ENCODE measurements around the gene KRTAP13-4. TPM values are rescaled to one million over a fixed set of nuclear protein-coding genes. Genes with fewer than 3 reads are reported as not detected.

Gene KRTAP13-4
- total RNA-seq, 1 donor: not detected

DNA sequence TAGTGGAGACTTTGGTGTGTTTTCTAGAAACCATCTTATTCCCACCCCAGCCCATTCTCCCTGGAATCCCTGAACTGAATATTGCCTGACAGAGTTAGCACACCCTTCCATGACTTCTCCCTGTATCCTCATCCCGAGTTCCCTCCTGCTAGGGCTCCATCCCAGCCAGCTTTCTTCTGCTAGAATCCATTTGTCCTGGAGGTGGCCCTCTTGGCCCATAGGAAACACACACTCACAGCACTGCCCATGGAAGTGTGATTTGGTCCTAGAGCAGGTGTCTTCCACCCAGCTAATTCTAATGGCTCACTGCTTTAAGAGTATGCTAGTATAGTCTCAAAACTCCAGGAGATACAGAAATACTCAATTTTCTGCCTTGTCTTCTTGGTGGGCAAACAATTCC is 14.2 kb downstream of the KRTAP13-4 start:
- TF ChIP-seq, protein P1, sequence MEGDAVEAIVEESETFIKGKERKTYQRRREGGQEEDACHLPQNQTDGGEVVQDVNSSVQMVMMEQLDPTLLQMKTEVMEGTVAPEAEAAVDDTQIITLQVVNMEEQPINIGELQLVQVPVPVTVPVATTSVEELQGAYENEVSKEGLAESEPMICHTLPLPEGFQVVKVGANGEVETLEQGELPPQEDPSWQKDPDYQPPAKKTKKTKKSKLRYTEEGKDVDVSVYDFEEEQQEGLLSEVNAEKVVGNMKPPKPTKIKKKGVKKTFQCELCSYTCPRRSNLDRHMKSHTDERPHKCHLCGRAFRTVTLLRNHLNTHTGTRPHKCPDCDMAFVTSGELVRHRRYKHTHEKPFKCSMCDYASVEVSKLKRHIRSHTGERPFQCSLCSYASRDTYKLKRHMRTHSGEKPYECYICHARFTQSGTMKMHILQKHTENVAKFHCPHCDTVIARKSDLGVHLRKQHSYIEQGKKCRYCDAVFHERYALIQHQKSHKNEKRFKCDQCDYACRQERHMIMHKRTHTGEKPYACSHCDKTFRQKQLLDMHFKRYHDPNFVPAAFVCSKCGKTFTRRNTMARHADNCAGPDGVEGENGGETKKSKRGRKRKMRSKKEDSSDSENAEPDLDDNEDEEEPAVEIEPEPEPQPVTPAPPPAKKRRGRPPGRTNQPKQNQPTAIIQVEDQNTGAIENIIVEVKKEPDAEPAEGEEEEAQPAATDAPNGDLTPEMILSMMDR (IDR thresholded peaks at IDR 0.05; ENCODE audit: insufficient read depth, low read depth, low read length): no peak
- DNase-seq (ENCODE audit: low read depth): no peak
- no peak overlapping the region for H3K4me3 ChIP-seq (ENCODE audit: low read depth, low read length)

DNA sequence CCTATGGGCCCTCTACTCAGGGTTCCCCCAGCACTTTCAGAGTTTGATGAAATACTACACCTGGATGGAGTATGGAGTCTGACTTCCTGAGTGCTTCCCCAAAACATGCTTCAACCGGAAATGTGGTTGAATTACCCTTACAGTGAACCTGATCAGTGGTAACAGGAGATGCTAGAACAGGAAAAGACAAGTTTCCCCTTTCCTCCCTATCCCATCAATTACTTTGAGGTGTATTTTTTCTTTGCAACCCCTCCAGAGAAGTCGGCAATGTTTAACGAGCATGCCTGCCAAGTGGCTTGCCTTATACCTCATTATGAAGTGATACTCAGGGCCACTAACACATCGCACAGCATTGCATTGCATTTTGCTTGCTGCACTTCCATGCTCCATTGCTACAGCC is 17.0 kb downstream of the KRTAP13-4 start:
- TF ChIP-seq, protein P1 (IDR thresholded peaks at IDR 0.05; ENCODE audit: insufficient read depth, low read depth, low read length): no peak
- H3K4me3 ChIP-seq (ENCODE audit: low read depth, low read length): no peak overlapping the region
- no peak for DNase-seq (ENCODE audit: low read depth)

DNA sequence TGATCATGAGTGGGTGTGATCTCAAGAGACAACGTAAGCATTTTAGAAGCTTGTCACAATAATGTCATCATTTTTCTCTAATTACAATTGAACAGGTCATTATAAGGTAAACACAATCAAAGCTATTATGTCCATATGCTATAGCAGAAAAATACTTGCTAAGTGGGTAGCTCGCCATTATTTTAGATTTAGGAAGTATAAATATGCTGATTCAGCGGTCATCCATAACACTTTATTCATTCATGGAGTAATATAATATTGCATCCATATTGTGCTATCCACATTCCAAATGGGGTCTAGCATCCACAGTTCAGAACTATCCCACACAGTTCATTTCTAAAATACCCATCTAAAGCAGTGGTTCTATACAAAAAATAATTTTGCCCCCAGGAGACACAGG is 18.5 kb downstream of the KRTAP13-4 start:
- no peak for DNase-seq (ENCODE audit: low read depth)
- no peak overlapping the region for H3K4me3 ChIP-seq (ENCODE audit: low read depth, low read length)
- TF ChIP-seq, protein P1 (IDR thresholded peaks at IDR 0.05; ENCODE audit: insufficient read depth, low read depth, low read length): no peak

DNA sequence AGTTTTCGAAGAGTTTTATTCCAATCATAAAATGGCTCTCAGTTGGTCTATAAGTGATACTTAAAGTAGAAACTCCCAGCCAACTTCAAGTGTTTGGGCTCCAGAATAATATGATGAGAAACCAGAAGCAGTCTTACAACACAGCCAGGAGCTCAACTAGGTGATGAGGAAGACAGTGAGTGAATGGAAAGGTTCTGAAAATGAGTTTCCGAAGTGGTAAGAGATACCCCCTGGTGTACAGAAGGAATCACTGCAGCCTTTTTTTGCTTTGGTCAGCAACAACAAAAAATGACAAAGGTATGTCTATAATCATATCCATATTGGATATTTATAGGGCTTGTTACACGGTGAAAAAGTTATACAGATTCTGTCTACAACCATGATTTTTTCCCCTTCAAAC is 33.7 kb downstream of the KRTAP13-4 start:
- TF ChIP-seq, protein P1 (IDR thresholded peaks at IDR 0.05; ENCODE audit: insufficient read depth, low read depth, low read length): no peak
- DNase-seq (ENCODE audit: low read depth): no peak
- no peak overlapping the region for H3K4me3 ChIP-seq (ENCODE audit: low read depth, low read length)

DNA sequence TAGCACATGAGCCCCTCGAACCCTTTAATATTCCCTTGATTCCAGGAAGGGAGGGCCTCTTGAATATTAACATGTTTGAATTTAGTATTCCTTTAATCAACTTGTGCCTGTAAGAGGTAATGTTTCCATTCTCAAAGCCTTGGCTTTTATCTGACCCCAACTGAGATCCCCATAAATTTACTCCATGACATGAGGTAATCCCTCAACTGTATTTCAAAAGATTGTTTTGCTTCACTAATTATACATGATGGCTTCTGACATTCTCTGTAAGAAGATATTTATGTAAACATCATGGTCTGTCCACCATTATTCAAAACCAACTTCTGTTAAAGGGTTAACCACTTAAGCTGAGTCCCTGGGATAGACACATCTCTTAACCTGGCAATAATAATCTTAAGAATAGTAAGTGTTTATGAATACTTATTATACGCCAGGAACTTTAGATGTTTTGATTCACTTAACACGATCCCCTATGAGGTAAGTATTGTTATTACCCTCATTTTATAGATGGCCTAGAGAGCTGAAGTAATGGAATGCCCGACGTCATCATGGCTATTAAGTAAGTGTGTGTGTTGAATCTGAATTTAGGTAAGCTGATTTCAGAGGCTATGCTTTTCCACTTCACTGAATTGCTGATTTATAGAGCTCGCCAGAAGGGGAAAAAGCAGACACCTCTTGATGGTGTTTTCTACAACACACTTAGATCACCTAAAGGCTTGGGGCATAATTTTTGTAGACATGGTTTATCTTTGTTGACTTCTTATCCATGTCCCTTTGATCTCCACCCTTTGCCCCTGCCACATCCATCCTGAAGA is 39.1 kb downstream of the KRTAP13-4 start:
- no peak for DNase-seq (ENCODE audit: low read depth)
- TF ChIP-seq, protein P1 (IDR thresholded peaks at IDR 0.05; ENCODE audit: insufficient read depth, low read depth, low read length): no peak

DNA sequence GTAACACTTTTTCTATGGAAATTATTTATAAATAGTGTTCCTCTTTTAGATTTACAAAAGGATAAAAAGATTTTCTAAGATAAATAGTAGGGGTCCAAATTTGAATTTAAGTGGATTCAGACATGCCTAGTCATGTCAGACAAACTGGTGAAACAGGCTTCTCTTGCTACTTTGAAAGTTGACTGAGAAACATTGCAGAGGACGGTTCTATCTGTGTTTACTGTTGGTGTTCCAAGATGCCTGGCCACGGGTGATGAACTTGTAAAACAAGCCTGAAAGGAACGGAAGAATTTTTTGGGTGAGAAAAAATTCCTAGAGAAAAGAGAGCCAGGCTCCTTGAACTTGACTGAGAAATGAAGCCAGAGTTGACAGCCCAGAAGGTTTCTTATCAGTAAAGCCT is 48.0 kb downstream of the KRTAP13-4 start:
- DNase-seq (ENCODE audit: low read depth): no peak
- TF ChIP-seq, protein P1 (IDR thresholded peaks at IDR 0.05; ENCODE audit: insufficient read depth, low read depth, low read length): no peak
- no peak overlapping the region for H3K4me3 ChIP-seq (ENCODE audit: low read depth, low read length)

More for the DNA sequence above, 39.1 kb downstream of the KRTAP13-4 start:
- H3K4me3 ChIP-seq (ENCODE audit: low read depth, low read length): no peak overlapping the region

Measured in fibroblast of villous mesenchyme (primary cell).